HepG2 (cell line): ENCODE results near the gene CYP4F12. TPM values are rescaled to one million over a fixed set of nuclear protein-coding genes. Genes with fewer than 3 reads are reported as not detected.

Experiments used
- BCL6 ChIP-seq: IDR thresholded peaks from 2 replicates; pipeline ENCODE4 v1.6.1; 2016; ENCODE audit warnings: missing genetic modification reagents, missing compliant biosample characterization
- GTF2F1 ChIP-seq: fragments of 150-350 bp; IDR thresholded peaks from 2 replicates; pipeline ENCODE4 v1.6.1; 2014; ENCODE audit warnings: low read length
- NFE2L2 ChIP-seq: fragments of 150-350 bp; IDR thresholded peaks from 2 replicates; pipeline ENCODE4 v1.6.1; 2014; ENCODE audit warnings: low read length
- NR2F1 ChIP-seq, 2 experiments: fragments of 450-650 bp in 1 of 2; formaldehyde crosslinking in 1 of 2; IDR thresholded peaks; 2 replicates each; pipeline versions ENCODE4 v1.5.0 to v1.6.1; 2016 to 2020; ENCODE audit warnings: mild to moderate bottlenecking in 1 of 2, missing compliant biosample characterization in 1 of 2, missing genetic modification reagents in 1 of 2, moderate library complexity in 1 of 2
- PAWR ChIP-seq: sonication (generic); formaldehyde crosslinking; IDR thresholded peaks from 2 replicates; pipeline ENCODE4 v1.4.0; 2020; ENCODE audit warnings: missing genetic modification reagents, mild to moderate bottlenecking, borderline replicate concordance
- SAP130 ChIP-seq: IDR thresholded peaks from 2 replicates; pipeline ENCODE4 v1.6.1; 2016; ENCODE audit warnings: low read depth
- XBP1 ChIP-seq: sonication (generic); formaldehyde crosslinking; IDR thresholded peaks from 2 replicates; pipeline ENCODE4 v1.5.0; 2020; ENCODE audit warnings: missing genetic modification reagents
- YEATS2 ChIP-seq: sonication (generic); formaldehyde crosslinking; IDR thresholded peaks from 2 replicates; pipeline ENCODE4 v1.4.0; 2020; ENCODE audit warnings: missing genetic modification reagents, borderline replicate concordance
- ZBTB7B ChIP-seq: sonication (generic); formaldehyde crosslinking; IDR thresholded peaks from 2 replicates; pipeline ENCODE4 v1.4.0; 2020; ENCODE audit warnings: missing genetic modification reagents
- ZFX ChIP-seq: sonication (generic); formaldehyde crosslinking; IDR thresholded peaks from 2 replicates; pipeline ENCODE4 v1.4.0; 2020; ENCODE audit warnings: mild to moderate bottlenecking, low read depth, missing genetic modification reagents, moderate library complexity
- ZNF292 ChIP-seq: sonication (generic); formaldehyde crosslinking; IDR thresholded peaks from 2 replicates; pipeline ENCODE4 v1.8.1; 2022; ENCODE audit warnings: mild to moderate bottlenecking, low read depth, missing genetic modification reagents, borderline replicate concordance
- ZNF816 ChIP-seq: sonication (generic); formaldehyde crosslinking; IDR thresholded peaks from 2 replicates; pipeline ENCODE4 v1.8.0; 2022; ENCODE audit warnings: missing genetic modification reagents, mild to moderate bottlenecking, borderline replicate concordance
- polyA plus RNA-seq, 8 experiments: library from polyadenylated mRNA; depleted of rRNA in 3 of 8; stranded (reverse) in 7 of 8; unstranded in 1 of 8; fragments of >200 nt; fragmentation: Illumina TruSeq in 4 of 8; extraction: Trizol in 4 of 8; gene quantifications; 2 replicates each; pipeline versions ENCODE4 v1.2.1 to v1.2.3, GENCODE V29; 2011 to 2016; ENCODE audit warnings: low read depth in 4 of 8, missing spikeins in 1 of 8, mixed read lengths in 1 of 8; ENCODE audit not compliant: insufficient read depth in 1 of 8
- total RNA-seq, 5 experiments: library from RNA; depleted of rRNA; stranded (reverse); fragments of >200 nt; fragmentation: Illumina TruSeq; extraction: Trizol; gene quantifications; 2 replicates each; pipeline ENCODE4 v1.2.3, GENCODE V29; 2016; ENCODE audit warnings: low read depth in 1 of 5
- TF ChIP-seq, protein P1 (sequence below): sonication (generic); formaldehyde crosslinking; IDR thresholded peaks from 2 replicates; pipeline ENCODE4 v1.4.0; 2020; ENCODE audit warnings: missing genetic modification reagents
- TF ChIP-seq, protein P2 (sequence below): sonication (generic); formaldehyde crosslinking; IDR thresholded peaks from 2 replicates; pipeline ENCODE4 v1.4.0; 2020; ENCODE audit warnings: mild to moderate bottlenecking, missing genetic modification reagents
- TF ChIP-seq, protein P3 (sequence below): fragments of 450-650 bp; IDR thresholded peaks from 2 replicates; pipeline ENCODE4 v1.6.1; 2017; ENCODE audit warnings: mild to moderate bottlenecking
- TF ChIP-seq, protein P4 (sequence below): sonication (generic); formaldehyde crosslinking; IDR thresholded peaks from 2 replicates; pipeline ENCODE4 v1.4.0; 2020; ENCODE audit warnings: mild to moderate bottlenecking, missing genetic modification reagents
- TF ChIP-seq, protein P5 (sequence below): sonication (generic); formaldehyde crosslinking; IDR thresholded peaks from 2 replicates; pipeline ENCODE4 v1.4.0; 2020; ENCODE audit warnings: missing genetic modification reagents, borderline replicate concordance

Gene CYP4F12
- total and polyA plus RNA-seq, 2 of the 13 experiments (the other 11 are each of a cell fraction or from before 2014, with no cell fraction given), result 29.9 to 30.8 TPM

DNA sequence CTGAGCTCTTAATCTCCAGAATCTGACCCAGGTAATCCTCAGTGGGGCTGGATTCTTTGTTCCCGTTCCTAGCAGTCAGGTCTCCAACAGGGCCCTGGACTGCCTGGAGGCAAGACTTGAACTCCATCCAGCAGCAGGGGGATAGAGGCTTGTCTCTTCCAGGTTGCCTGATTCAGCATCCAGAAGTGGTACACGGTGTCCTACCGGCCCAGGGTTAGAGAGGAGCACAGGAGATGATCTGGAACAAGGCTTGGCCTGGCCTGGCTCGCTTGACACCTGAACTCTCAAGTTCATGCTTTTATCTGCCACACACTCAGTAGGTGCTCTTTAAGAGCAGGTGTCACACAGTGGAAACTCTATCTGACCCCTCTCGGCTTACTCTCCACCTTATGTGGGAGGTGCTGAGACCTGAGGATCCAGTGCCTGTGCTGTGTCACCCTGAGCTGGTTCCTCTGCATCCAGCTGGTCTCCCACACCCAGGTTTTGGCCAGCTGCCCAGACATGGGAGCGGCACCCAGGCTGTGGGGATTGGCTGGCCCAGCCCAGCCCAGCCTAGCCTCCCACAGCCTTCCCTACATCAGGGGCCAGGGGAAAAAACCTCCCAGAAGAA lies 32.5 kb upstream of the CYP4F12 start, which contains the start of gene CYP4F3 (continued):
- TF ChIP-seq YEATS2, result no peak
- TF ChIP-seq GTF2F1, result no peak
- TF ChIP-seq, protein P1, sequence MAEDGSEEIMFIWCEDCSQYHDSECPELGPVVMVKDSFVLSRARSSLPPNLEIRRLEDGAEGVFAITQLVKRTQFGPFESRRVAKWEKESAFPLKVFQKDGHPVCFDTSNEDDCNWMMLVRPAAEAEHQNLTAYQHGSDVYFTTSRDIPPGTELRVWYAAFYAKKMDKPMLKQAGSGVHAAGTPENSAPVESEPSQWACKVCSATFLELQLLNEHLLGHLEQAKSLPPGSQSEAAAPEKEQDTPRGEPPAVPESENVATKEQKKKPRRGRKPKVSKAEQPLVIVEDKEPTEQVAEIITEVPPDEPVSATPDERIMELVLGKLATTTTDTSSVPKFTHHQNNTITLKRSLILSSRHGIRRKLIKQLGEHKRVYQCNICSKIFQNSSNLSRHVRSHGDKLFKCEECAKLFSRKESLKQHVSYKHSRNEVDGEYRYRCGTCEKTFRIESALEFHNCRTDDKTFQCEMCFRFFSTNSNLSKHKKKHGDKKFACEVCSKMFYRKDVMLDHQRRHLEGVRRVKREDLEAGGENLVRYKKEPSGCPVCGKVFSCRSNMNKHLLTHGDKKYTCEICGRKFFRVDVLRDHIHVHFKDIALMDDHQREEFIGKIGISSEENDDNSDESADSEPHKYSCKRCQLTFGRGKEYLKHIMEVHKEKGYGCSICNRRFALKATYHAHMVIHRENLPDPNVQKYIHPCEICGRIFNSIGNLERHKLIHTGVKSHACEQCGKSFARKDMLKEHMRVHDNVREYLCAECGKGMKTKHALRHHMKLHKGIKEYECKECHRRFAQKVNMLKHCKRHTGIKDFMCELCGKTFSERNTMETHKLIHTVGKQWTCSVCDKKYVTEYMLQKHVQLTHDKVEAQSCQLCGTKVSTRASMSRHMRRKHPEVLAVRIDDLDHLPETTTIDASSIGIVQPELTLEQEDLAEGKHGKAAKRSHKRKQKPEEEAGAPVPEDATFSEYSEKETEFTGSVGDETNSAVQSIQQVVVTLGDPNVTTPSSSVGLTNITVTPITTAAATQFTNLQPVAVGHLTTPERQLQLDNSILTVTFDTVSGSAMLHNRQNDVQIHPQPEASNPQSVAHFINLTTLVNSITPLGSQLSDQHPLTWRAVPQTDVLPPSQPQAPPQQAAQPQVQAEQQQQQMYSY, result 0 out of 2 replicates have a peak, but pooled peaks have one; percentile 26
- no peak for TF ChIP-seq XBP1 (CRISPR knock-in tag)
- TF ChIP-seq, protein P2, sequence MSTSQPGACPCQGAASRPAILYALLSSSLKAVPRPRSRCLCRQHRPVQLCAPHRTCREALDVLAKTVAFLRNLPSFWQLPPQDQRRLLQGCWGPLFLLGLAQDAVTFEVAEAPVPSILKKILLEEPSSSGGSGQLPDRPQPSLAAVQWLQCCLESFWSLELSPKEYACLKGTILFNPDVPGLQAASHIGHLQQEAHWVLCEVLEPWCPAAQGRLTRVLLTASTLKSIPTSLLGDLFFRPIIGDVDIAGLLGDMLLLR (CRISPR knock-in tag), result no peak
- TF ChIP-seq, protein P3, sequence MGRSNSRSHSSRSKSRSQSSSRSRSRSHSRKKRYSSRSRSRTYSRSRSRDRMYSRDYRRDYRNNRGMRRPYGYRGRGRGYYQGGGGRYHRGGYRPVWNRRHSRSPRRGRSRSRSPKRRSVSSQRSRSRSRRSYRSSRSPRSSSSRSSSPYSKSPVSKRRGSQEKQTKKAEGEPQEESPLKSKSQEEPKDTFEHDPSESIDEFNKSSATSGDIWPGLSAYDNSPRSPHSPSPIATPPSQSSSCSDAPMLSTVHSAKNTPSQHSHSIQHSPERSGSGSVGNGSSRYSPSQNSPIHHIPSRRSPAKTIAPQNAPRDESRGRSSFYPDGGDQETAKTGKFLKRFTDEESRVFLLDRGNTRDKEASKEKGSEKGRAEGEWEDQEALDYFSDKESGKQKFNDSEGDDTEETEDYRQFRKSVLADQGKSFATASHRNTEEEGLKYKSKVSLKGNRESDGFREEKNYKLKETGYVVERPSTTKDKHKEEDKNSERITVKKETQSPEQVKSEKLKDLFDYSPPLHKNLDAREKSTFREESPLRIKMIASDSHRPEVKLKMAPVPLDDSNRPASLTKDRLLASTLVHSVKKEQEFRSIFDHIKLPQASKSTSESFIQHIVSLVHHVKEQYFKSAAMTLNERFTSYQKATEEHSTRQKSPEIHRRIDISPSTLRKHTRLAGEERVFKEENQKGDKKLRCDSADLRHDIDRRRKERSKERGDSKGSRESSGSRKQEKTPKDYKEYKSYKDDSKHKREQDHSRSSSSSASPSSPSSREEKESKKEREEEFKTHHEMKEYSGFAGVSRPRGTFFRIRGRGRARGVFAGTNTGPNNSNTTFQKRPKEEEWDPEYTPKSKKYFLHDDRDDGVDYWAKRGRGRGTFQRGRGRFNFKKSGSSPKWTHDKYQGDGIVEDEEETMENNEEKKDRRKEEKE, result no peak
- TF ChIP-seq ZBTB7B (CRISPR knock-in tag), result no peak
- no peak for TF ChIP-seq PAWR (CRISPR knock-in tag)
- TF ChIP-seq ZNF816 (CRISPR knock-in tag), result no peak
- TF ChIP-seq ZNF292, result peak; percentile 72
- TF ChIP-seq, protein P4, sequence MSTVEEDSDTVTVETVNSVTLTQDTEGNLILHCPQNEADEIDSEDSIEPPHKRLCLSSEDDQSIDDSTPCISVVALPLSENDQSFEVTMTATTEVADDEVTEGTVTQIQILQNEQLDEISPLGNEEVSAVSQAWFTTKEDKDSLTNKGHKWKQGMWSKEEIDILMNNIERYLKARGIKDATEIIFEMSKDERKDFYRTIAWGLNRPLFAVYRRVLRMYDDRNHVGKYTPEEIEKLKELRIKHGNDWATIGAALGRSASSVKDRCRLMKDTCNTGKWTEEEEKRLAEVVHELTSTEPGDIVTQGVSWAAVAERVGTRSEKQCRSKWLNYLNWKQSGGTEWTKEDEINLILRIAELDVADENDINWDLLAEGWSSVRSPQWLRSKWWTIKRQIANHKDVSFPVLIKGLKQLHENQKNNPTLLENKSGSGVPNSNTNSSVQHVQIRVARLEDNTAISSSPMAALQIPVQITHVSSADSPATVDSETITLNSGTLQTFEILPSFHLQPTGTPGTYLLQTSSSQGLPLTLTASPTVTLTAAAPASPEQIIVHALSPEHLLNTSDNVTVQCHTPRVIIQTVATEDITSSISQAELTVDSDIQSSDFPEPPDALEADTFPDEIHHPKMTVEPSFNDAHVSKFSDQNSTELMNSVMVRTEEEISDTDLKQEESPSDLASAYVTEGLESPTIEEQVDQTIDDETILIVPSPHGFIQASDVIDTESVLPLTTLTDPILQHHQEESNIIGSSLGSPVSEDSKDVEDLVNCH, result no peak
- TF ChIP-seq NFE2L2, result peak; percentile 72
- no peak for TF ChIP-seq BCL6 (CRISPR knock-in tag)
- TF ChIP-seq ZFX (CRISPR knock-in tag), result no peak
- TF ChIP-seq, protein P5, sequence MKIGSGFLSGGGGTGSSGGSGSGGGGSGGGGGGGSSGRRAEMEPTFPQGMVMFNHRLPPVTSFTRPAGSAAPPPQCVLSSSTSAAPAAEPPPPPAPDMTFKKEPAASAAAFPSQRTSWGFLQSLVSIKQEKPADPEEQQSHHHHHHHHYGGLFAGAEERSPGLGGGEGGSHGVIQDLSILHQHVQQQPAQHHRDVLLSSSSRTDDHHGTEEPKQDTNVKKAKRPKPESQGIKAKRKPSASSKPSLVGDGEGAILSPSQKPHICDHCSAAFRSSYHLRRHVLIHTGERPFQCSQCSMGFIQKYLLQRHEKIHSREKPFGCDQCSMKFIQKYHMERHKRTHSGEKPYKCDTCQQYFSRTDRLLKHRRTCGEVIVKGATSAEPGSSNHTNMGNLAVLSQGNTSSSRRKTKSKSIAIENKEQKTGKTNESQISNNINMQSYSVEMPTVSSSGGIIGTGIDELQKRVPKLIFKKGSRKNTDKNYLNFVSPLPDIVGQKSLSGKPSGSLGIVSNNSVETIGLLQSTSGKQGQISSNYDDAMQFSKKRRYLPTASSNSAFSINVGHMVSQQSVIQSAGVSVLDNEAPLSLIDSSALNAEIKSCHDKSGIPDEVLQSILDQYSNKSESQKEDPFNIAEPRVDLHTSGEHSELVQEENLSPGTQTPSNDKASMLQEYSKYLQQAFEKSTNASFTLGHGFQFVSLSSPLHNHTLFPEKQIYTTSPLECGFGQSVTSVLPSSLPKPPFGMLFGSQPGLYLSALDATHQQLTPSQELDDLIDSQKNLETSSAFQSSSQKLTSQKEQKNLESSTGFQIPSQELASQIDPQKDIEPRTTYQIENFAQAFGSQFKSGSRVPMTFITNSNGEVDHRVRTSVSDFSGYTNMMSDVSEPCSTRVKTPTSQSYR (CRISPR knock-in tag), result no peak
- TF ChIP-seq NR2F1 (CRISPR knock-in tag; IDR thresholded peaks at IDR 0.05), result no peak
- TF ChIP-seq SAP130 (CRISPR knock-in tag), result peak; percentile 59
